HG03097 (cell line): ENCODE results near the gene CA7.

Source experiments
- ATAC-seq: cut with Tn5 transposase; IDR thresholded peaks from one replicate; pipeline ENCODE4 v1.9.1; 2021; ENCODE audit not compliant: unreplicated experiment, low FRiP score

CA7 gene

DNA sequence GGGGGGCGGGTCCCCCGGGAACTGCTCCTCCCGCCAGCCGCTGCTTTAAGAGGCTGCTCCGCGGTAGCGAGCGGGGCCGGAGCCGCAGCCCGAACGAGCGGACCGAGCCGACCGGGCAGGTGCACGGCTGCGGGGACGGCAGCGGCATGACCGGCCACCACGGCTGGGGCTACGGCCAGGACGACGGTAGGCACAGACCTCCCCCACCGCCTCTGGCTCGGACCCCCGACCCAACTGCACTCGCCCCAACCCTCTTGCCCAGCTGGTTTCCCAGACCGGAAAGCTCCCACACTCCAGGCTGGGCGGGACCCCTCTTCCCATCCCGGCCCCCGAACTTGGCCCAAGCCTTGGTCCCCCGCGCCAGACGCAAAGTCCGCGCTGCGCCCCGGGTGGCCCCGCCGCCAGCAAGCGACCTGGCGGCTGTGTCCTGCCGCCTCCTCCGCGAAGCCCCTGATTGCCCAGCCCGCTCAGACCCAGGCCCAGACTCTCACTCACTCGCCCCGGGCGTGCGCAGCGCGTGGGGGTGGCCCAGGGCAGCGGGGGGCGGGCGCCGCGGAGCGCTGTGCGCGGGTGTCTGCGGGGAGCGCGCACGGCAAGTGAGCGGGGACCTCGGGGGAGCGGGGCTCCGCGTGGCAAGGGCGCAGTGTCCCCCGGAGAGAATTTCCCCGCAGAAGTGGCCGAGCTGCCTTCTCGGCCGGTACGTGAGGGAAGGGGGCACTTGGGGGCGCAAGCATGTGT lies at the start of gene CA7:
CA7 (plus strand) TSS at position 73 of the 738 bp plus-strand sequence; CDS start at position 147, 74 bp downstream.
- no peak for ATAC-seq

- ATAC-seq: no peak
These were observed 46.1 kb upstream of the CA7 start for GRCh38 chr16:66798161-66798560.

DNA sequence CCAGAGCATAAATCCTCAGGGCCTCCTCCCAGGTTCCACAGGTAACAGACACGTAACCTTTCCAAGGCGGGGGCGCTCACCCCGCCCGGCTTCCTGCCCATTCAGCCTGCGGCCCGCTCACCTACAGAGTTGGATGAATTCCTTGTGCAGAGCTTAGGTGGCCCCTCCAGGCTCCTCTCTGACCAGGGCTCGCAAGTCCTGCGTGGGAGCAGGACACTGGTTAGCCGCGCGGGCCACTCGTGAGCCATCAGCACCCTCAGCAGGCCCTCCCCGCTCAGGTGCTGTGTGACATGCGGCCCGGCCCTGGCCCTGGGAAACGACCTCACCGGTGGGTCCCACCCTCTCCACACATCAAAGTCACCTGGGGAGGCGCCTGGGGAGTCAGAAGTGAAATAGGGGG lies 43.4 kb upstream of the CA7 start:
- ATAC-seq: no peak

DNA sequence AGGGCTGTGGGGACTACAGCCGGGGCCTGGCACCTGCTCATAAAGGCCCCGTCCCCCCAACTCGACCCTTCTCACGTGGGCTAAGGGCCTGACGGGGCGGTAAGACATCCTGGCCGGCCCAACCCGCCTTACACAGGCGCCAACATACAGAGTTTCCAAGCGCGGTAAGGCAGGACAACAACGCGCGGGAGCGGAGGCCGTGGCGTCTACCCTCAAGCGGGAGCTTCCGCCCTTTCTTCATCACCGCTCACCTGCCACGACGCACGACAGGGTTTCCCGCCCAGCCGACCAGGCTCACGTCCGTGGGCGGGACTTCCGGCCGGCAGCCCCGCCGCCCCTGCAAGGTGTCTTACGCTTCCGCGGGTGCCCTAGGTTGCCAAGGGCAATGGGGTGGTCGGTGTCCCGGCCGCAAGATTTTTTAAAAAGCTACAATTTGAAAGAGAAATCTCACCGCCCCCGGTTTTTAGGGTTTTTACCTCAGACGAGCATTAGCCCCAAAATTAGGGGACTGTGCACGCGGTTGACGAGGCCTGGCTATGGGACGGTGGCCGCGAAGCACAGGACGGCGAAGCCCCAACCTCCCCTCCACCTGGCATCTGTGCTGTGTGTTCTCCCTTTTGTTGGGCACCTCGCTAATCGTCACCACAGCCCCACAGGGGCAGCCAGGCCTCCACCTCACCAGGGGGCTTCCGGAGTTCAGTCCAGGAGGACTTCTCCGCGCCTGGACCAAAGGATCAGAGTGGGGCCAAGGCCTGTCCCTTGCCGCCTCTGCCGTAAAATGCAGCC lies 42.7 kb upstream of the CA7 start, which contains the start of gene TERB1:
TERB1 (minus strand) TSS at position 265 of the 786 bp plus-strand sequence. CDS start 4,786 bp downstream, outside the sequence.
- ATAC-seq: no peak

- ATAC-seq: no peak
These were observed 42.1 kb upstream of the CA7 start for GRCh38 chr16:66802159-66802558.

DNA sequence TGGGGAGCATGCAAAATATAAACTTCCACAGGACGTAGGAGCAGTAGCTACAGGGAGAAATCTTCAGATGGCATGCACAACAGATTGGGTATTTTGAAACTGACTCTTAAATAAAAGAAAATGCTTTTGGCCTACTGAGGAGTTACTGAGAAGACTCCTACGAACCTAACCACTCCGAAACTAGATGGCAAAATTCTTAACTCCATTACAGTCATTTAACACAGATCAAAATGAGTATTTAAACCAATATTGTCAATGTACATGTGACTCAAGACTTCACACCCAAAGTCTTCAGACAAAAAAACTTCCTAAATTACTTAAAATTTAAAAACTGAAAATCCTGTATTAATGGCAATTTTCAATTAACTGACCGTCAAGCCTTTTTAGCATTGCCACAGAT lies 34.4 kb upstream of the CA7 start:
- no peak for ATAC-seq

DNA sequence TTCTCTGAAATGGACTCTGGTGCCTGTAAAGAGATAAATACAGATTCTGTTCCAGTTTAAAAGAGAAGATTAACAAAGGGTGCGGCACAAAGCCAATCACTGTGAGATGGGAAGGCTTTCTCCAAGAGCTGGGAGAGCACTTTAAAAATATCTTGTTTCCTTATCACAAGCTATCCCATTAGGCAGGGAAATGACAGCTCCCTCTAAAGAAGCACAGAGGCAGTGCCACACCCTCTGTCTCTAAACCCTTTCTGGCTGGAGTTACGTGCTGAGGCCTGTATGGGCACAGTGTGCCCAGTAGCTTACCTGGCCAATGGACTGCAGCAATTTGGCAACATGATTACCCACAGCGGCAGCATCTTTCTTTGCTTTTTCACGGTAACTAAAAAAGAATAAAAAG lies 33.8 kb upstream of the CA7 start:
- no peak for ATAC-seq

- no peak for ATAC-seq
These were observed 33.2 kb upstream of the CA7 start for GRCh38 chr16:66811043-66811442.

DNA sequence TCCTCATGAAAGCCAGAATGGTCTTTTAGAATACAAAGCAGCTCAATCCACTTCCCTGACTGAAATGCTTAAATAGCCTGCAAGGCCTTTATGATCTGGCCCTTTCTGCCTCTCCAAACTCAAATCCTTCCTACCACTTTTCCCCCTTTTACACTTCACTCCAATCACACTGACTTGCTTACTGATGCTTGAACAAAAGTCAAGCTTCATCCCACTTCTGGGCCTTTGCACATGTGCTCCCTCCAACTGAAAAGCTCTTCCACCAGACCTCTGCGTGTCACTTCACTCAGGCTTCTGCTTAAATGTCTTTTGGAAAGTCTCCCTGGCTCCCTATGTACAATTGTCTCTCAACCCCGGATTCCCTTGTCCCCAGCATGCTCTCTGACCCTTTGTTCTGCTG lies 29.5 kb upstream of the CA7 start:
- no peak for ATAC-seq

- no peak for ATAC-seq
These were observed 20.2 kb upstream of the CA7 start for GRCh38 chr16:66824006-66824405.

DNA sequence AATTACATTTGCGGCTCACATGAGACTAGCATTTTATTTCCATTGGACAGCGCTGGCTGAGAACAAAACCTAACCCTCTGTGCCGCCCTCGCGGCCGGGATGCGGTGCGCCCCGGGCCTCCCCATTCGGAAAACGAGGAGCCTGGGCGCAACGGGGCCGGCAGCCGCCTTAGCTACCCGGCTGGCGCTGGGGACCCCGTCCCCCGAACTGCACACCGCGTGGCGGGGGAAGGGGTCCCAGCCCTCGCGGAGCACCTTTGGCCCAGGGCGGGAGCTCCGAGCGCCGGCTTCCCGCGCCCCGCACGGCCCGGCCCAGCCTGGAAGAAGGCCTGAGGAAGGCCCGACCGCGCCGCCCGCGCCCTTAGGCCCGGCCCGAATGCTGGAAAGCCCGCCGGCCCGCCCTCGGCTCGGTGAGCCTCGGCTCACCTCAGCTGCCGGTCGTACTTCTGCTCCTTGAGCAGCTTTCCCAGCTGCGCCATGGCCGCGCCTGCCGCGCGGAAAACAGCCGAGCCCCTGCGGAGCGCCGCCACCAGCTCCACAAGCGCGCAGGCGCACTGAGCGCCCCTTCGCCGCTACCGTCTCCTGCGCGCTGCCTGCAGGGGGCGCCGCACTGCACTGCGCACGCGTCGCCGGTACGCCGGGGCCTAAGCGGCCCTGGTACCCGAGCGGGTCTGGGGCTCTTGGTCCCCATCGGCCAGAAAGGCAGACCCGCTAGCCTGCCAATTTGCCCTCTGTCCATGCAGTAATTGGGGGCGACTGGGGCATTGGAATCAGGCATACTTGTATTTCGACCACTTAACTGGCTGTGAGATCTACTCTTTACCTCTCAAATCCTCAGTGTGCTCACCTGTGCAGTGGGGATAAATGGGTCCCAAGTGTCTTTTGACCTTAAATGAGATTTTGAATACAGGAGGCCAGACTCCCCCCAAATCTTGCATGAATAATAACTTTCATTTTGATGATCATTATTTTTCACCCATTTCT lies 13.5 kb upstream of the CA7 start, which contains the start of gene NAE1:
NAE1 (minus strand) TSS at position 555 of the 983 bp plus-strand sequence; CDS start at position 478, 77 bp downstream.
- peak; percentile 86 for ATAC-seq

GRCh38 chr16:66832190-66832589 lies 12.0 kb upstream of the CA7 start:
- no peak for ATAC-seq

GRCh38 chr16:66832661-66833305 lies 11.4 kb upstream of the CA7 start:
- ATAC-seq: no peak

DNA sequence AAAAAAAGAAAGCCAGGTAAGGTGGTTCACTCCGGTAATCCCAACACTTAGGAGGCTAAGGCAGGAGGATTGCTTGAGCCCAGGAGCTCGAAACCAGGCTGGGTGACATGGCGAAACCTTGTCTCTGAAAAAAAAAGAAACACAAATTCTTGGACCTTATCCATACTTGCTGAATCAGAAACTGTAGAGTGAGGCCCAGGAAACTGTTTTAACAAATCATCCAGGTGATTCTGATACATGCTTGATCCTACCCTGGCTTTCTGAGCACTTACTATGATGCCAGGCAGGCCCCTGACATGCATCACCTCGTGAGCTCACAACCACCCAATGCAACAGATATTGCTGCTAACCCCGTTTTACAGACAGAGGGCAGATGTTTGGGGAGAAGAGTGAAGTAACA lies 9.5 kb upstream of the CA7 start:
- ATAC-seq: no peak

GRCh38 chr16:66840883-66841282 lies 3.3 kb upstream of the CA7 start:
- ATAC-seq: no peak

GRCh38 chr16:66841366-66841765 lies 2.8 kb upstream of the CA7 start:
- ATAC-seq: no peak

DNA sequence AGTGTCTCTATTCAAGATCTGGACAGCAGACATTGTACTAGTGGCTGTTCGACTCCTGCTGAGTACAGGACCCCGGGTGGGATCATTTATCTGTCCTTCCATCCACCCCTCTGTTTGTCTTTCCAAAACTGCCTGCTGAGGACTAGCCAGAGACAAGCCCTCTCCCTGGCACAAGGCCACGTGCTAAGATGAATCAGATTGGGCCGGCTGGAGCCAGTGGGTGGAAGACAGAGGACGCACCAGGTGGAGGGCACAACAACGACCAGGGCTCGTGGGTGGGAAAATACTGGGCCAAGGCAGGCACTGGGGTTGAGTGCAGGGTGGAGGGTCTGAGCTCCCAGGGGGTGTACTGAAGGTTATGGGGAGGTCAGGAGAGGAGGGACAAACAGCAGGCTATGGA lies 1.4 kb upstream of the CA7 start:
- ATAC-seq: no peak

- ATAC-seq: no peak
These were observed 1.0 kb upstream of the CA7 start for GRCh38 chr16:66843191-66843590.

DNA sequence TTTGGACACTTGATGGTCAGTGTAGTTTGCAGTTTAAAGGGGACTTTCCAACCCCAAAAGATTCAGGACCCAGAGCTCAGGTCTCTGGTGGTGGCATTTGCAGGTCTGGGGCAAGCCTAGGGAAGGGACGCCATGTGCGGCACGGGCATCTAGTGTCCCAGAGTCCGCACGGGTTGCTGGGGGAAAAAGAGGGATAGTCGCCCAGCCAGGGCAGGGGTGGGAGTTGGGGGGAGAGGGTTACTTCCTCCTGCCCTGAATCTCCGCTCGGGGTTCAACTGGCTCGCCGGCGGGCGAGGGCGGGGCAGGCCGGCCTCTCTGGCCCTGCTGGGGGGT lies 239 bp upstream of the CA7 start:
- ATAC-seq: no peak

DNA sequence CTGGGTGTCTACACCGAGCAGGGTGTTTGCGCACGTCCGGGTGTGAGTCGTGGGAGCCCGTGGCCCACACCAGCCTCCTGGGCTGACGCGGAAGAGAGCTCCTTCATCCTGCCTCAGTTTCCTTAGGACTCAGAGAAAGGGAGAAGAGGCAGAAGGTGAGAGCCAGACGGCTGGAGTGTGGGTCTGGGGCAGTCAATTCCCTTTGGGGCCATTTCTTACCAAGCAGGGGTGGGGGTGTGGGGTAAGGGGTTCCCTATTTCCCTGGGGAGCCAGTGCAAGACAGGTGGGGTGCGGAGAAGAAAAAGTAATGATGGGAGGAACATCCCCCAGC lies 831 bp downstream of the CA7 start:
- ATAC-seq: no peak
